ENCODE results near the gene RARG.

GRCh38 chr12:53265783-53266182, 33.8 kb upstream of the RARG start:
- TF ChIP-seq CTCF (IDR thresholded peaks at IDR 0.05) (no peak), POLR2A (IDR thresholded peaks at IDR 0.05) (no peak), POLR2AphosphoS5 (IDR thresholded peaks at IDR 0.05) (no peak)

Data from transverse colon (tissue), 4 donors.